Muscle of leg (tissue), 11 donors: ENCODE data around the gene ZNF503. TPM values are rescaled to one million over a fixed set of nuclear protein-coding genes. Genes with fewer than 3 reads are reported as not detected.

ENCODE experiments used
- DNase-seq: peaks from one replicate; pipeline ENCODE4 v3.0.0; 2013
- H3K27ac ChIP-seq: one replicate; pipeline ENCODE4 v1.5.1; 2013; ENCODE audit warnings: mild to moderate bottlenecking, low read length, control low read depth
- H3K27me3 ChIP-seq: one replicate; pipeline ENCODE4 v1.6.1; 2013; ENCODE audit warnings: low read length; ENCODE audit not compliant: control insufficient read depth, insufficient read depth
- H3K36me3 ChIP-seq: one replicate; pipeline ENCODE4 v1.6.1; 2013; ENCODE audit warnings: low read length; ENCODE audit not compliant: control insufficient read depth, insufficient read depth
- H3K4me1 ChIP-seq: one replicate; pipeline ENCODE4 v1.6.1; 2013; ENCODE audit warnings: low read length; ENCODE audit not compliant: control insufficient read depth, insufficient read depth
- H3K4me3 ChIP-seq: one replicate; pipeline ENCODE4 v1.5.1; 2013; ENCODE audit warnings: low read length, control low read depth
- H3K9me3 ChIP-seq: replicated peaks from 2 replicates; pipeline ENCODE4 v1.6.1; 2013; ENCODE audit warnings: low read depth, low read length; ENCODE audit not compliant: control insufficient read depth
- WGBS: methylation state at CpG from one replicate; pipeline ENCODE4 v1.1.5; 2013; ENCODE audit warnings: missing lambda C conversion rate; ENCODE audit not compliant: insufficient coverage; 5-methylcytosine and 5-hydroxymethylcytosine counted together
- polyA plus RNA-seq, 8 donors: library from polyadenylated mRNA; unstranded; fragments of 120-200 nt; gene quantifications; one replicate each; pipeline versions ENCODE4 v1.2.1 to v1.2.3, GENCODE V29; 2013; ENCODE audit warnings: inconsistent platforms in 1 of 8, low replicate concordance in 1 of 8; ENCODE audit not compliant: insufficient read length in 8 of 8, insufficient read depth in 1 of 8
- total RNA-seq: library from RNA; stranded (reverse); fragments of 120-200 nt; gene quantifications from one replicate; pipeline ENCODE4 v1.2.4, GENCODE V29; 2013

Gene ZNF503
- total and polyA plus RNA-seq, 9 donors, result 3.6 to 19.1 (median 13.5) TPM

DNA sequence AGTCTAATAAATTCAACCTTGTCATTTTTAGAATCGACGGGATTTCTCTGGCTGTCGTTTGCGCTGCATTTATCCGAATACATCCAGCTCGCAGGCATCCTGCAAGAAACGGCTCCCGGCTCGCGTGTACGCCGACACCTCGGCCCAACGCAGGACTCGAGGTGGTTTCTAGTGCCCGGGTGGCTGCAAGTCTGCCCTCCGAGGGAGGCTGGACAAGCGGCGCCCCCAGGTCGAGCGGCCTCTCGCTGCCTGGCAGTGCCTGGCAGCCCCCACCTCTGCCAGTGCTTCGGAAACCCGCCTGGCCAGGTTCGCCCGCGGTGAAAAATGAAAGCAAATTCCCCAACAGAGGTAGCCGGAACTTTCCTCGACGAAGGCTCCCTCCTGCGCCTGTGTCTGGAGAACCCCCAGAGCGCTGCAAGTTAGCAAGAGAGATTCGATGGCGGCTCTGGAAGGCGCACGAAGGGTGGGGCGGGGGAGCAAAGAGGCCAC is 5.7 kb upstream of the ZNF503 start:
- DNase-seq, result no peak
- H3K27me3 ChIP-seq, result peaks cover 84% of the 10 kb centered on the region
- H3K36me3 ChIP-seq, result no peaks in the 10 kb centered on the region
- no peaks in the 10 kb centered on the region for H3K9me3 ChIP-seq
- 48% methylated on average over 37 of the region's 37 CpGs for WGBS
- H3K27ac ChIP-seq, result no peak overlapping the region
- peaks cover 50% of the 10 kb centered on the region for H3K4me1 ChIP-seq
- H3K4me3 ChIP-seq, result peak overlapping the region; percentile 48

DNA sequence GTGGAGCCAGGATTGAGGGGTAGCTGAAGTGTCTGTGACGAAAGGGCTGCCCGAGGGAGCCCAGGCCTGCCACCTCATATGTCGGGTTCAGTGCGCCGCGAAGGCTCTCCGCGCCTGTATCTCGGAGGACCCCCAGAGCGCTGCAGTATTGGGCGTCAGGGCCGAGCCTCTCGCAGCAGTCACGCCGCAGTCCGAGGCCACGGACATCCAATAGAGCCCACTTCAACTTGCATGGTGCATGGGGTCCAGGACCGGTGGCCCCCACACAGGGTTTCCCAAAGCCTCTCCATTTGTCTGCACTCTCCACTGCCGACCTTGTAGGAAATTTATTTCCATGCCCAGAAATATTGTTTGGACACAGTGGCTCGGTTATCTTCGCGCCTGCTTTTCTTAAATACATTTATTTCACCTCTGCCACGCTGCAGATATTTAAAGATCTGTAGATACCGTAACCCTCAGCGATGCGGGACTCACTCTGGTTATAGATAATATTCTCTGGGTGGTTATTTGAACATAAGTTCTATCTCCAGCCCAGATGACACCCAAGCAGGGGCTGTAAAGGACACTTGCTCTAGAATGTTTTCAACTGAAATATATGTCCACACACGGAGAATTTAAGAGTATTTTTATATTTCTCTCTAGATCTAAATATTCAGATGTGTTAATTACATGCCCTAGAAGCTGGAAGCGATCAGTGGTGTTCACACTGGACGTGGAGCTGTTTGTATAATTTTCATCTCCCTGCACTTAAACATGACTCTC is 5.1 kb upstream of the ZNF503 start:
- Histone ChIP-seq H3K4me3 (no peak overlapping the region), H3K4me1 (peaks cover 50% of the 10 kb centered on the region), H3K27ac (no peak overlapping the region), H3K9me3 (no peaks in the 10 kb centered on the region), H3K36me3 (no peaks in the 10 kb centered on the region), H3K27me3 (peaks cover 84% of the 10 kb centered on the region)
- no peak for DNase-seq
- 80% methylated on average over 21 of the region's 29 CpGs for WGBS

DNA sequence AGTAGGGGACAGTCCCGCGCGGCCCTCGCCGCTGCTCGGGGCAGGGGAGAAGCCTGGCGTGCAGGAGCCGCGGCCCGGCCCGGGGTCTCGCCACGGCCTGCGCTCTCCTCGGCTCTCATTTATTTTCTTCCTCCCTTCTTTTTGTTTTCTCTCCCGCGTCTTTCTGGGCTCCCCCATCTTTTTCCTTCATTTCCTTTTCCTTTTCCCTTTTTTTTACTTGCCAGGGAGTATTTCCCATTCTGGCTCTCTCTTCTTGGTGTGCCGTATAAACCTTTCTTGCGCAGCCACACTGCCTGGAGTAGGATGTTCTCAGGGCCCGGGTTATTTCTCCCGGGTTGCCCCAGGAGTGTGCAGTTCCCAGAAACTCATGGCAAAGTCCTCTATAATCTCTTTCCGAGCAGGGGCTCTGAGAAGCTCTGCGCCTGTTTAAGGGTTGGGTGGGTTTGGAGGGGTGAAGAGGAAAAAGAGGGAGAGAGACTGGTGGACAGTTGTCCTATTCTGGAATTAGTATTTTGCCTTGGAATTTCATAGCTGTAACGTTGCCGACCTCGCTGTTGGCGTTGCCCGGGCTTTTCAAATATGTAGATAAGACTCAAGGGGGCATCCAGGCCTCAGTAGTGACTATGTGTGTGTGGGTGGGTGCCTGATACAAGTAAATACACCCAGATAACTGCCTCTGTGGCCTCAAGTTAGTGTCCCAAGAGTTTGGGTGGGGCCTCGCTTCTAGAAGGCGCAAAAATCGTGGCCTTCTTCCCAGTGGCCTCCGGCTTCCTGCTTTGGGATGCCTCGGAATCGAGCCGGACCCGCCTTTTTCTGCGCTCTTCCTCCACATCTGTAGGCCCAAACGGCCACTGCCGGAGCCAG is 4.3 kb upstream of the ZNF503 start:
- 56% methylated on average over 36 of the region's 39 CpGs for WGBS
- DNase-seq, result peak; percentile 30
- H3K4me1 ChIP-seq, result peaks cover 51% of the 10 kb centered on the region
- H3K4me3 ChIP-seq, result no peak overlapping the region
- no peak overlapping the region for H3K27ac ChIP-seq
- H3K36me3 ChIP-seq, result no peaks in the 10 kb centered on the region
- H3K9me3 ChIP-seq, result no peaks in the 10 kb centered on the region
- peaks cover 84% of the 10 kb centered on the region for H3K27me3 ChIP-seq

DNA sequence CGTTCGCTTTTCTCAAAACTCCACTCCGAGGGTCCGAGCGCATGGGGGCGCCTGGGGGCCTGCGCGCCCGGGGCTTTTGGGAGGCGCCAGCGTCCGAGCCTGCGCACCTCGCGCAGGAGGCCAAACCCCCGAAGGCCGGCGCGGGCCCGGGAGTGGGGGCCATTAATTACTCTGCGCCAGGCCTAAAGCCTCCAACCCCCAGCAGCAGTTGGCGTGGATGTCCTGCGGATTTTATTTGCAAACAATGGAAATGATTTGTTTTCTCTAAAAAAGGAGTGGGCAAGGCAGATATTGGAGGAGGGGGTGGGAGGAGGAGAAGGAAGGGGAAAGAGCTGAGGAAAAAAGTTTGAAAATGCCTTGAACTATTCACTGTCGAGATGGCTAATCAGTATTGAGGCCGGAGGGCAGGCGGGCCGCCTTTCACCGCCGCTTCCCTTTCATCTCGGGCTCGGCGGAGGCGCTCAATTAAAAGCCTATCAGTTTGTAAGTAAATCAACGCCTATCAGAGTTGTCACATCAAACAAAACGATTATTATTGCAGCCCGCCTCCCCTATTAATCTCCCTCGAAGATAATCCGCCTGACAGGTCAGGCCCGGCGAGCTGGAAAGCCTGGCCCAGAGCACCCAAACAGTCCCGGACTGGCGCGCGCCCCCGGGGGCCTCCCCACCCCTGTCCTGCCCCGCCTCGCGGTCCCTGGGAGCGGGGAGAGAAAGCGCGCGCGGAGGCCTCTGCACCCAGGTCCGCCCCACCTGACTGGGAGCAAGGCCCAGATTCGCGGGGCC is 3.4 kb upstream of the ZNF503 start:
- DNase-seq, result peak; percentile 29
- Histone ChIP-seq H3K4me3 (peak overlapping the region; percentile 87), H3K27me3 (peaks cover 84% of the 10 kb centered on the region), H3K4me1 (peaks cover 58% of the 10 kb centered on the region), H3K36me3 (no peaks in the 10 kb centered on the region), H3K27ac (no peak overlapping the region), H3K9me3 (no peaks in the 10 kb centered on the region)
- WGBS, result 23% methylated on average over 45 of the region's 56 CpGs

DNA sequence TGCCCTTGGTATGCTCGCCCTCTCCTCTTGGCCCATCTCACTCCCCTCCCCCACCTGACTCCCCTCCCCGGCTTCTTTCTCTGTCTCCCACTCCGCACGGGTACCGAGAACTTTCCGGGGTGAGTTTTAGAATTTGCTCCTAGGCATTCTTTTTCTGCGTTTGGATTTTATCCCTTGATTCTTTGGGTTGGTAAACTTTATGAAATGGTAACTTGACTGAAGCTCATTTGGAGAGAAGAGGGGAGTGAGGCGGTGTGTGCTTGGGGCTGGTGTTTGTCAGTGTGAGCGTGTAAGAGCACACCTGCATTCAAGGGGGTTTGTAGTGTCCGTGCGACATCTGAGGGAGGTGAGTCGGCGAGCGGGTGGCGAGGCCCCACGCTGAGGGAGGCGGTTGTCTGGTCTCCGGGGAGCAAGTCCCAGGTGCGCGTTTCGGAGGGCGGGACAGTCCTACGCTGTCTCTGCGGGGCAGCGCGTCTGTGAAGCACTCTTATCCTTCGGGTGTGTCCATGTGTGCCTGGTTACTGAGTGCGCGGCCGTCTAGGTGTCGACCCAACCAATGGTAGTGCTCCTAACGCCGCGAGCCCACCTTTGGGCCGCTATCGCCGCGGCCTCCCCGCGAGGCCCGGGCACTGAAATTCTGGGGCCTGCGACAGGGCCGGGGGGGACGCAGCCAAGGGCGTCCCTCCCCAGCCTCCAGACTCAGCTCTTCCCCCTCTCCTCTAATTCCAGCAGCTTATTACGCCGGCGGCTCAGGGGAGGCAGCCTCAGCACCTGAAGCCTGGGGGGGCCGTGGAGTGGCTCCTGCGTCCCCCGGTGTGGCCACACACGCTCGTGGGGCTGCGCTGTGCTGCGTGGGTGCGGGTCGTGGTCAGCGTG is 2.6 kb upstream of the ZNF503 start:
- H3K9me3 ChIP-seq, result no peaks in the 10 kb centered on the region
- 4% methylated on average over 52 of the region's 58 CpGs for WGBS
- H3K27me3 ChIP-seq, result peaks cover 84% of the 10 kb centered on the region
- peaks cover 54% of the 10 kb centered on the region for H3K4me1 ChIP-seq
- peak; percentile 26 for DNase-seq
- H3K4me3 ChIP-seq, result peak overlapping the region; percentile 87
- peak overlapping the region; percentile 20 for H3K27ac ChIP-seq
- H3K36me3 ChIP-seq, result peaks cover under 1% of the 10 kb centered on the region

DNA sequence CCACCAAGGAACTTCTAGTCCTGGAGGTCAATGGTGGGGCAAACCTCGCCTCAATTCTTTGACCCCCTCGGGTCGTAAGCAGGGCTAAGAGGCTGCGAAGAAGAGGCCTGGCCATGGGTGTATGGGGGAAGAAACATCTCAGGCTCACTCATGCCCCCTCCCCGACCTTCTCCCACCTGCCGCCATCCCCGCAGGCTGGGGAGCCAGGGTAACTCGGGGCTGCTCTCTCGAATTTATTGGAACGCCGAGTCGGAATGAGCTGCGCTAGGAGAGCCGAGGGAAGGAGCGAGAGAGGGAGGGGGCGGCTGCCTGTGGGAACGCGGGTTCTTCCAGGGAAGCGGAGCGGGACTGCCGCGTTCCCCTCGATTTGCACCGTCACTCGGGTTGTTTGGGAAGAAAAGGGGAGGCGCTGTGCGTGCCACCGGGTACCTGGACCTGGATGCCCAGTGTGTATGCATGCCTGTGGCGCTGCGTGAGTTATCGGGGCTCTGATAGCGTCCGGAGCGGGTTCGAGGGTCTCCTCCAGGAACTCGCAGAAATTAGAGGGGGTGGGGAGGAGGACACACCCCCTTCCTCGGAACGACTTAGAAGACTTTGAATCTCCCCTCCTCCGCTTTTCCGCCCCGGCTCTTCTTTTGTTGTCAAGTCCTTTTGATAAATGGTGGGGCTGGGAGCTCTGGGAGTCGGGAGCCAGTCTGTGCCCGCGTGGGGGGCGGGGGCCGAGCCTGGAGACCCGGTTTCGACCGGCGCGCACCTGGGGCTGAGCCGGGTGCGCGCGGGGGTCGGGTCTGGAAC is 1.8 kb upstream of the ZNF503 start:
- Histone ChIP-seq H3K27me3 (peaks cover 84% of the 10 kb centered on the region), H3K36me3 (peaks cover 7% of the 10 kb centered on the region), H3K4me1 (peaks cover 46% of the 10 kb centered on the region), H3K27ac (peak overlapping the region; percentile 86), H3K9me3 (no peaks in the 10 kb centered on the region), H3K4me3 (peak overlapping the region; percentile 87)
- WGBS, result under 1% methylated on average over 30 of the region's 56 CpGs
- peak; percentile 72 for DNase-seq

DNA sequence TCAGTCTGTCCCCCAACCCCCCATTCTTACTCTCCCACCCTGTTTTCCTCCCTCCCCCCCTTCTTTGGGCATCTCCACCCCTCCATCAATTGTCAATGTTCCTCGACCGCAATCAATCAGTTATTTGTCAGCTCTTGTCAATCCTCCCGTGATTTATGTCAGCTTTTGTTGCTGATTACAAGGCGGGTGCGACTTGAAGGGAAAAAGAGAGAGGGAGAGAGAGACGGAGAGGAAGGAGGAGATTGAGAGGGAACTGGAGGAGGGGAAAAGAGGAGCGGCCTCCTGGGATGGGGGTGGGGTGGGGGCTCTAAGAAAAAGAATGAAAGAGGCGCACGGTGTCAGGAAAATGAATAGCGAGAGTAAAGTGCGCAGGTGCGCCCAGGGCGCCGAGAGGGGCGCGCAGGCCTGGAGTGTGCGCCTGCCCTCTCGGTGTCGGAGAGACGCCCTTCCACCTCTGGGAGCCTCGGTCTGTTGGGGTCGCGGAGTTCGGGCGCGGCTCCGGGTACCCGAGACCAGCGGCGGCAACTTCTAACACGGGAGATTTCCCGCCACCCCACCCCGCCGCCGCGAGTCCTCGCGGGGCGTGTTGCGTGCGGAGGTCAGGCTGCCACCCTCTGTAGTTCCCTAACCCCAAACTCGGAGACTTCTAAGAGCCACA is 1.1 kb upstream of the ZNF503 start:
- peaks cover 39% of the 10 kb centered on the region for H3K4me1 ChIP-seq

DNA sequence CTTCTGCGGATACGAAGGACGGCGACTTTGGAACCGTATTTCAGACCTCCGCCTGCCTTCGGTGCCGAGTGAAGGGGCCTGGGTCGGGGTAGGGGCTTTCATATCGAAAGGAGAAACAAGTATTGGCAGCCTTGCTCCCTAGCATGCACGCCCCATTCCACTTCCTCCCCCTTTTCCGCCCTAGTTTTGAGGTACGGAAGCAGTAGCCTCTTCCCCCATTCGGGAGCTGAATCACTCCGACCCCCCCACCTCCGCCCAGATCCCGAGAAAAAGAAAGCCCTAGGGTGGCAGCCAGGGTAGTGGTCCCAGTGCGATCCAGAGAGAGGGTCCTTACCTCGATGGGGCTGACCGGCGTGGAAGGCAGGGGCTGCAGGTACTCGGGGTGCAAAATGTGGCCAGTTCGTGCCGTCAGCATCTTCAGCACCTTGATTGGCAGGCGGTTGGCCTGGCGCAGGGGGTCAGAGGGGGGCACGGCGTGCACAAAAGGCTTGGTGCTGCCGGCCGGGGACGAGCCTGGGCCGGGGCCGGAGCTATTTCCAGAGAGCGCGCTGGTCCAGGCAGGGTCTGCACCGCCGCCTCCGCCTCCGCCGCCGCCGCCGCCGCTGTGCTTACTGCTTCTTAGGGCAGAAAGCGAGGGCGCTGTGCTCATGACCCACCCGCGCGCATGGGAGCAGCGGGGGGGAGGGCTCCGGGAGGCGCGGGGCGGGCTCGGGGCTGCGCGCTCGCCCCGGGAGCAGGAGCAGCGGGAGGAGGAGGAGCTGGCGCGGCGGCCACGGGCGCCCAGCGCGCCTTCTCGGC is 594 bp downstream of the ZNF503 start:
- Histone ChIP-seq H3K9me3 (no peaks in the 10 kb centered on the region), H3K27ac (peak overlapping the region; percentile 99), H3K27me3 (peaks cover 81% of the 10 kb centered on the region), H3K4me3 (peak overlapping the region; percentile 87), H3K4me1 (peaks cover 42% of the 10 kb centered on the region), H3K36me3 (peaks cover 7% of the 10 kb centered on the region)
- peak; percentile 80 for DNase-seq
- under 1% methylated on average over 65 of the region's 68 CpGs for WGBS

More for the DNA sequence above, 1.1 kb upstream of the ZNF503 start:
- Histone ChIP-seq H3K36me3 (peaks cover 7% of the 10 kb centered on the region), H3K27ac (peak overlapping the region; percentile 86), H3K27me3 (peaks cover 81% of the 10 kb centered on the region), H3K9me3 (no peaks in the 10 kb centered on the region), H3K4me3 (peak overlapping the region; percentile 87)
- 0% methylated on average over 38 of the region's 42 CpGs for WGBS
- DNase-seq, result no peak
